ENCODE data around the gene GTF3C5.

The GTF3C5 gene, protein sequence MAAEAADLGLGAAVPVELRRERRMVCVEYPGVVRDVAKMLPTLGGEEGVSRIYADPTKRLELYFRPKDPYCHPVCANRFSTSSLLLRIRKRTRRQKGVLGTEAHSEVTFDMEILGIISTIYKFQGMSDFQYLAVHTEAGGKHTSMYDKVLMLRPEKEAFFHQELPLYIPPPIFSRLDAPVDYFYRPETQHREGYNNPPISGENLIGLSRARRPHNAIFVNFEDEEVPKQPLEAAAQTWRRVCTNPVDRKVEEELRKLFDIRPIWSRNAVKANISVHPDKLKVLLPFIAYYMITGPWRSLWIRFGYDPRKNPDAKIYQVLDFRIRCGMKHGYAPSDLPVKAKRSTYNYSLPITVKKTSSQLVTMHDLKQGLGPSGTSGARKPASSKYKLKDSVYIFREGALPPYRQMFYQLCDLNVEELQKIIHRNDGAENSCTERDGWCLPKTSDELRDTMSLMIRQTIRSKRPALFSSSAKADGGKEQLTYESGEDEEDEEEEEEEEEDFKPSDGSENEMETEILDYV

DNA sequence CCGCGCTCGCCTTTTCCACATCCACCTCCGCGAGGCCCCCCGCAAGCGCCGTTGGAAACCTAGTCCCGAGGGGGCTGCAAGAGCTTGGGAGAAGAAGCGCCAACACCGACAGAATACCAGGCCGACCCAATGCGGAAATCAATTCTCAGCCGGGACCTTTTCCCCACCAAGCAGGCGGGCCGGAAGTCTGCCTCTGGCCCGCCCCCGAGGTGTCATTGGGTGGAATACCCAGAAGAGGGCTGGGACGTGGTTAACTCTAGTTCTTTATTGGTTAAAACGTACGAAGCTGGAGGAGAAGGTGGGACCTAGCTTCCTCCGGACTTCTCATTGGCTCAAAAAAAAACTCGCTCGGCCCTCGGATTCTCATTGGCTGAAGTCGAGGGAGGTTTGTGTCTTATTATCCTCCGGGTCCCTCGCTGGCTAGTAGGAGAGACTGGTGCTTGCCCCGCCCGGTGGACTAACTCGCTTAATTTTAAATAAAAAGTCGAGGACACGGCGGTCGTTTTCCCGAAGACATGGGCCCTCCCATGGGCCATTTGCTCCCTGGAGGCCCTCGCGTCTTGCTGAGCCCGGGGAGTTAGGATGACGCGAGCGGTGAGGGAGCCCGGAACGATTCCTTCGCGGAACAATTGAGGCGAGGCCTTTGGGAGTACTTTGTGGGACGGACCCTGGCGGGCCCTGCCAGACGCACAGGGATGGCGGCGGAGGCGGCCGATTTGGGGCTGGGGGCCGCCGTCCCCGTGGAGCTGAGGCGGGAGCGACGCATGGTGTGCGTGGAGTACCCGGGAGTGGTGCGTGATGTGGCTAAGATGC, at the start of gene GTF3C5:
Gene GTF3C5, plus strand, starts transcription at position 681 of the 813 bp plus-strand sequence. Its CDS starts 15 bp downstream, at position 696.
- DNase-seq, result peak; percentile 97 to 100 (median 98)

DNA sequence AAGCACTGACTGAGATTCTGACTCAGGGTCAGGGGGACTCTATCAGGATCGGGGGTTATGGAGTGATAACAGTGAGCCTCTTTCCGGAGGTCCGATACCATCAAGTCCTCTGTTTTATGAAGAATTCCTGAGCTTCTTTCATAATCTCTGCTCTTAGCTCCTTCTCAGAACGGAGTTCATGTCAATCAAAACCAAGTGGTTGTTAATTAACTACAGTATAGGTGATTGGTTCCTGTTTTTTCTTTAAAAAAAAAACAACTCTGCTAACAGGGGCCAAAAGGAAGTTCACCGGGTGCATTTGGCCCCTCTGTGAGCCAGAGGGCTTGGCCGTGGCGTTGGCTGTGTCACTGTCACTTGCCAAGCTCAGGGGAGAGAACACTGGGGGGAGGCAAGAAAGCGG, 48.3 kb upstream of the GTF3C5 start:
- DNase-seq, result no peak

DNA sequence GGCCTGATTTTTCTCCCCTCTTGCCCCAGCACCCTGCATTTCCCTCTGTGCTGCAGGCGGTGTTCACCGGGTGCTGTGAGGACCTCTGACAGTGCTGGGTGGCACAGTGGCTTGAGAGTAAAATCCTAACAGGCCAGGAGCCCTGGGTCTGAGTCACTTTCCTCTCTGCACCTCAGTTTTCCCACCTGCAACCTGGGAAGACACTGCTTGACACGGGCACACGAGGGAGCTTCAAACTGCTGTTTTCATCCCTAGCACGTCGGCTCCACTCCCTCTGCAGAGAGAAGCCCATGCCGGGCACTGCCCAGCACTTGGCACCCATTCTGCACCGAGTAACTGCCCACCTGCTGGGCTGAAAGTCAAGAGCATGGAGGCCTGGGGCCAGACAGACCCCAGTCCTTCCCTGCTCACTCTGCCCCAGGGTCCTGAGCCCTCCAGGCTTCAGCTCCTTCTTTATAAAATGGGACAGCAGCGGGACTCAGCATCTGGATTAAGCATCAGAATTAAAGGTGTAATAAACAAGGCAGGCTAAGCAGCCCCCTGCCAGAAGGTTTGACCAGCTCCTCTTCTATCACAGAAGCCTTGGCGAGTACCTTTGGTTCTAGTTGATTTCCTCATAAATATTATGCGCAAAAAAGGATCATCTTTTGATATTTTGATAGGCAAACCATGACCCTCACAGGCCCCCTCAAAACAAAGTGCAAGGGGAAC, 47.2 kb upstream of the GTF3C5 start:
- no peak for DNase-seq

DNA sequence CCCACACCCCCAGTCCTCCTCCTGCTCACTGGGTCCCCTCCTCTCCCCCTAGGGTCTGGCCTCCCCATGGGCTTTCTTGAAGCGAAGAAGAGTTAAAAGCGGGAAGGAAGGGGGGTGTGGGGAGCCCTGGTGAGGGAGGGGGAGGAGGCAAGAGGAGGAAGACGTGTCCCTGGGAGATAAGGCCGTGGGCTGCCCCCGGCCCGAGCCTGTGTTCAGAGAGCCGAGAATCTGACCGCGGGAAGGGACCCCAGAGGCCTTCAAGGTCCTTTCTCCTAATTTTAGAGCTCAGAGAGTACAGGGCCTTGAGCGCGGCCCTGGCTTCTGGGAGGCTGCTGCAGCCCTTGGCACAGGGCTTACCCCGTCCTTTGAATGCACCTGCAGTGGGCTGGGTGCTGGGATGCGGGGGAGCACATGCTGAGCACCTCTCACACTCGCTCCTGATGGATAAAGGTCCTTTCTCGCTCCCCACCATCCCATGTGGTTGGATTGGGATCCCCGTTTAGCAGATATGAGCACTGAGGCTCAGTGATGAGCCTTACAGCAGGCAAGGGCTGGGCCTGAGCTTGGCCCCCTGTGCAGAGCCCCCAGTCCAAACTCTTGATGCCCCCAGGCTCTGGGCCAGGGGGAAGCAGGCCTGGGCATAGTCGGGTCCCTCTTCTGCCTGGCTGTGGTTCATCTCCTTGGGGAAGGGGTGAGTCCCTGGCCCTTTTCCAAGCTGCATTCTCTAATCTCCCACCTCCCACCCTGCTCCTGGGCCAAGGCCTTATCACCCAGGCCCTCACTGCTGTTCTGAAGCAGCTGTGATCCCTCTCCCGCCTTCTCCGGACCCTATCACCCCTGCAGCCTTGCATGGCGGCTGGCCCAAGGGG, 46.4 kb upstream of the GTF3C5 start:
- DNase-seq, result no peak

DNA sequence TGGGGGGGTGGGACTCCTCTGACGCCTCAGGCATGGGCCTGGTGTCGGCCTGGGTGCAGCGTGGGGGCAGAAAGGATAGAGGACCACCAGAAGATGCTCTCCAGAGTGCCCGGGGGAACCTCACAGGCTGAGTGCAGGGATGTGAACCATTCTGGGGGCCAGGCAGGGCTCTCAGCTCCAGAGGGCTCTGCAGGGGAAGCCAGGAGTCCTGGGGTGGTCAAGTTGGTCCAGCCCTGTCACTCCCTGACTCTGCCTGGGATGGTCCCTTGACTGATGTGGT, 45.8 kb upstream of the GTF3C5 start:
- no peak for DNase-seq

DNA sequence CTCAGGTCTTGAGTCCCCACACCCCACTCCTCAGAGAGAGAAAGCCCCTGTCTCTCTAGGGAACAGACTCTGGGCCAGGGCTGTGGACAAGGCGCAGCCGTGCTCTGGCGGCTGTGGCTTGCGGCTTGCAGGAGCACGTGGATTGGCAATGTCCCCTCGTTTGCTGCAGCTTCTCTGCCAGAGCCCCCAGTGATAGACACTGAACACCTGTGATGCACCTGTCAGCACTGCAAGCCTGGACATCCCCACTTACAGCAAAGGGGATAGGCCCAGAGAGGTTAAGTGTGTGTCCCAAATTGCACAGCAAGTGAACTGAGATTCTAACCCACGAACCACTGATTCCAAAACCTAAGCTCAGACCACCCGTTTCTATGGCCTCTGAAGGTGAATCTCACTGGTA, 45.3 kb upstream of the GTF3C5 start:
- DNase-seq, result no peak

DNA sequence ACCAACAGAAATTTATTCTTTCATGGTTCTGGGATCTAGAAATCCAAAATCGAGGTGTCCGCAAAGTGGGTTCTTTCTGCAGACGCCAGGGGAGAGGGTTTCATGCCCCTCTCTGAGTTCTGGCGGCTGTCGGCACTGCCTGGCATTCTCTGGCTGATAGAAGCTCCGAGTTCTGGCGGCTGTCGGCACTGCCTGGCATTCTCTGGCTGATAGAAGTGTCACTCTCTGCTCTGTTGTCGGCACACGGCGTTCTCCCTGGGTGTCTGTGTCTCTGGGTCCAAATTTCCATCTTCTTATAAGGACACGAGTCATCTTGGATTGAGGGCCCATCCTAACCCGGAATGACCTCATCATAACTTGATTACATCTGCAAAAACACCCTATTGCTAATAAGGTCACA, 44.7 kb upstream of the GTF3C5 start:
- no peak for DNase-seq

DNA sequence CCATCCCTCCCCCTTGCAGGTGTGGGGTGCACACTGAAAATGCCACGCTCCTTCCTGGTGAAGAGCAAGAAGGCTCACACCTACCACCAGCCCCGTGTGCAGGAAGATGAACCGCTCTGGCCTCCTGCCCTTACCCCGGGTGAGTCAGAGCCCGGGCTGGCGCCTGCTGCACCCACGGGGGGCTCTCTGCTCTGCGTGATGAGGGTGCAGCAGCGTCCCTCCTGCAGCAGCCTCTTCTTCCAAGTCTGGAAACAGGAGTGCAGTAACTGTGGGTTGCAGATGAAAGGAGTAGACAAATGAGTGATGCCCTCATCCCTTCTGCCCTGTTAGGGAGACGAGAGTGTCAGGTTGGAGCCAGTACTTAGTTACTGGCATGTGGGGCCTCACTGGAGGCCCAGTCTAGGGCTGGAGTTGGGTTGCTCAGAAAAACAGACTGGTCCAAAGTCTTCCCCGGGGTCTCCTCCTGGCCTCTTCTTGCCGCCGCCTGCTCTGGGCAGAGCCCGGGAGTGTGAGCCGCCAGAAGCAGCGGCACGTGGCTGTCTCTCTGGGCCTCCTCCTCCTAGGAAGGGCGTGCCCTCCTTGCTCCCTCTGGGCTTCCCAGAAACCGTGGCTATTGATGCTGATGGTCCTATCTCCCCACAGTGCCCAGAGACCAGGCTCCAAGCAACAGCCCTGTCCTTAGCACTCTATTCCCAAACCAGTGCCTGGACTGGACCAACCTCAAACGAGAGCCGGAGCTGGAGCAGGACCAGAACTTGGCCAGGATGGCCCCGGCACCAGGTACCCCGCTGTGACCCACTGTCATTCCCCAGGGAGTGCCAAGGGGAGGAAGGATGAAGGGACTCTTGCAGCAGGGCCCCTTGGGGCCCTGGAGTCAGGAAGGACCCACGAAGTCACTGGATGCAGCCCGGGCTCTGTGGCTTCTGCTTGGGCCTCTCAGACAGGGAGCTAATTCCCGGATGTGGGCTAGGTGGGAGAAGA, 43.9 kb upstream of the GTF3C5 start:
- DNase-seq, result no peak

DNA sequence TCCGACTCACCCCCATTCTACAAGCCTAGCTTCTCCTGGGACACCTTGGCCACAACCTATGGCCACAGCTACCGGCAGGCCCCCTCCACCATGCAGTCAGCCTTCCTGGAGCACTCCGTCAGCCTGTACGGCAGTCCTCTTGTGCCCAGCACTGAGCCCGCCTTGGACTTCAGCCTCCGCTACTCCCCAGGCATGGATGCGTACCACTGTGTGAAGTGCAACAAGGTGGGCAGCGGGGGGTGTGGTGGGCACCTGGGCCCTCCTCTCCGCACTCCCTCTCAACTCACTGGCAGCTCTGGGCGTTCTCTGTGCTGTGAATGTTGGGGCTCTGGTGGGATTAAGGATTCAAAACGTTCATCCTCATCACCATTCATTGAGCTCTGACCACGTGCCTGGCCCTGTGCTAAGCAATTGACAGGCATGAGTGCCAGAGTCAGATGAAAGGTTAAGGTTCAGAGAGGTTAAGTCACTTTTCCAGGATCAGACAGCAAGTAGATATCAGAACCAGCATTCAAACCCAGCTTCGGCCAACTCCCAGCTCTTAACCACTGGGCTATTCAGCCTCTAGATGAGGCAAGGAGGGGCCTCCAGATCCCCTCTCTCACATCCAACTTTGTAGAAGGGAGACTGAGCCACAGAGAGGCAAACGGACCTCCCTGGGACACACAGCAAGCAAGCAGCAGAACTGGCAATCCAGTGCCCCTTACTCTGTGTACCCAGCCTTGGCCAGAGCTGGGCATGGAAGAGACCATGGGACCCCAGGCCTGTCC, 42.4 kb upstream of the GTF3C5 start:
- DNase-seq, result no peak

DNA sequence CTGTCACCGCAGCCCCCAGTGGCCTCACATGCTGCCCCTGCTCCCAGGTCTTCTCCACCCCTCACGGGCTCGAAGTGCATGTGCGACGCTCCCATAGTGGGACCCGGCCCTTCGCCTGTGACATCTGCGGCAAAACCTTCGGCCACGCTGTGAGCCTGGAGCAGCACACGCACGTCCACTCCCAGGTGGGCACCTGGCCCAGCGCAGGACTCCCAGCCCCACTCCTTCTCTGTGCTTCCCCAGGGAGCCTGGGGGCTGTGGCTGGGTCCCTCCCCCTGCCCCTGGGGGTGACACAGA, 41.8 kb upstream of the GTF3C5 start:
- no peak for DNase-seq

DNA sequence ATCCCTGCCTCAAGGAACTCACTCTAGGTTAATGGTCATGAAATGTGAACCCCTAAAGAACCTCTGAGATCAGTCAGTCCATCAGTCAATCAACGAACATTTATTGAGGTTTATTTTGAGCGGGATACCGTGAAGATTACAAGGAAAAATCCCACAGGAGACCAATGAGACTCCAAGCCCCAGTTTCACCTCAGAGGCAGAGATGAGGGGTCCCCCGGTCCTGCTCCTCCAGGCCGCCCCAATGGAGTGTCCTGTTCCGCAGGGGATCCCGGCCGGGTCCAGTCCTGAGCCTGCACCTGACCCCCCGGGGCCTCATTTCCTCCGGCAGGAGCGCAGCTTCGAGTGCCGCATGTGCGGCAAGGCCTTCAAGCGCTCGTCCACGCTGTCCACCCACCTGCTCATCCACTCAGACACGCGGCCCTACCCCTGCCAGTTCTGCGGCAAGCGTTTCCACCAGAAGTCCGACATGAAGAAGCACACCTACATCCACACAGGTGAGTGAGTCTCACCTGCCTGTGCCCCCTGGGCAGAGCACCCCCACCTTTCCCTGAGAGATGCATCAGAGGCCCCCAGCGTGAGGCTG, 41.3 kb upstream of the GTF3C5 start:
- no peak for DNase-seq

DNA sequence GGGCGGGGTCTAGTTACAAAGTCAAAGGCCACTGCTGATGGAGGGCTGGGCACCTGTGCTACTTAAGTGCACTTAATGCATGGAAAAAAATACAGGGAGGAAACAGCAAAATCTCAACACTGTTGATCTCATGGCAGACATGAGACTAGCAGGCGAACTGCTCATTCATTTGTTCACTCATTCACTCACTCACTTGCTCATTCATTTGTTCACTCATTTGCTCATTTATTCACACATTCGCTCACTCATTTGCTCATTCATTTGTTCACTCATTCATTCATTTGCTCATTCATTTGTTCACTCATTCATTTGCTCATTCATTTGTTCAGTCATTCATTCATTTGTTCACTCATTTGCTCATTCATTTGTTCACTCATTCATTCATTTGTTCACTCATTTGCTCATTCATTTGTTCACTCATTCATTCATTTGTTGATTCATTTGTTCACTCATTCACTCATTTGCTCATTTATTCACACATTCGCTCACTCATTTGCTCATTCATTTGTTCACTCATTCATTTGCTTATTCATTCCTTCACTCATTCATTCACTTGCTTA, 40.7 kb upstream of the GTF3C5 start:
- peak in 1 of 3 donors; percentile 16 for DNase-seq

DNA sequence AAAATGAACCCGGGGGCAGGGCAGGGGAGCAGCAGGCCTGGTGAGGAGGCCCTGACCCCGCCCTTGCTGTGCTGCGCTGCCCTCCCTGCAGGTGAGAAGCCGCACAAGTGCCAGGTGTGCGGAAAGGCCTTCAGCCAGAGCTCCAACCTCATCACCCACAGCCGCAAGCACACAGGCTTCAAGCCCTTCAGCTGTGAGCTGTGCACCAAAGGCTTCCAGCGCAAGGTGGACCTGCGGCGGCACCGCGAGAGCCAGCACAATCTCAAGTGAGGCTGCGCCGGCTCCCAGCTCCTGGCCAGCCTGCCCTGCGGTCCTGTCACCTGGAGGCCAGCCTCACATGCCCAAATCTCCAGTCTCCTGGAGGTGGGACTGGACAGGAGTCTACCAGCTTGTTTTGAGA, 40.0 kb upstream of the GTF3C5 start:
- no peak for DNase-seq

DNA sequence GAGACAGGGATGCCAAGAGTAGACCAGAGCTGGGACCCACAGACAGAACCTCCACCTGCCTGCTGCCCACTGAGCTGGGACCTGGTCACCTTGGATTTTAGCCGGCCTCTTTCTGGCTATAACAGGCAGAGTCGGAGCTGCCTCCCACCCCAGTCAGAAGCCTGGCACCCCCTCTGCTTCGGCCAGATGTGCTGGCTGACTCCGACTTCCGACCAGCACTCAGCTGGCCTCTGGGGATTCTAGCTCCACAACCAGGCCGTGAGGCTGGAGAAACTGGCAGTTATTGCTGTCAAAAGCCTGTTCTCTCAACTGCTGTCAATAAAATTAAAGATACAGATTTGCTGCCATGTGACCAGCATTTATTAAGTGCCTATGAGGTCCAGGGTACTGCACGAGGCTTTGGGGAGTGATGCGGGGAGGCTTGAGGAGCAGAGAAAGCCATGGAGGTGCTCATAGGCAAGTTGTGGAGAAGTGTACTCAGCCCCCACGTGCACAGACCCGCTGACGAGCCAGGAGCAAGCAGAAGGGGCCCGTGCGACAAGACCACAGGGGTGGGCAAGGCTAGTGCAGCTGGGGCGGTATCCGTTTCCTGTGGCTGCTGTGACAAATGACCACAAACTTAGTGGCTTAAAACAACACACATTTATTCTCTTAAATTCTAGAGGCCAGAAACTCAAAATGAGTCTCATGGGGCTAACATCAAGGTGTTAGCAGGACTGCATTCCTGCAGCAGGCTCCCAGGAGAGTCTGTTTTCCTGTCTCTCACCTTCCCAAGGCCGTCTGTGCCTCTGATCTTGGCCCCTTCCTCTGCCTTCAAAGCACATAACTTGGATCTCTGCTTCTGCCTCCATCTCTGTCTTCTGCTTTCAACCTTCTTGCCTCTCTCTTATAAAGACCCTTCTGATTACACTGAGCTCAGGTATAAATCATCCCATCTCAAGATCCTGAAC, 39.2 kb upstream of the GTF3C5 start:
- DNase-seq, result no peak

DNA sequence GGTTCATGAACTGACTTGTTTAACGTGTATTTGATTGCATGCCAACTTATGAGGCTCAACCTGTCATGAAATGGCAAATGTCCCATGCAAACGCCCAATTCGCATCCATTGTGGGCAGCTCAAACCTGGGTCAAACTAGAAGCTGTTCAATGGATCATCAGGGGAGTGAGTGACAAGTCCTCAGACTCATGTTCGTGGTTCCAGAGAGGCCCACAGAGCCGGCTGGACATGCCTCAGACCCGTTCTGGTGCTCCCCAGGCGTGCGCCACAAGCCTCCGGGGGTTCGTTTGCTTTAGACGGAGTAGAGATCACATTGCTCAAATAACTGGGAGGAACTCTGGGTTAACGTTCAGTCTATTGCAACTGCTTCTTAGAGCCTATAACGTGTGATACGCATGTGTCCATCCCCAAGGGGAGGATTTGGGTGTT, 37.3 kb upstream of the GTF3C5 start:
- DNase-seq, result no peak

DNA sequence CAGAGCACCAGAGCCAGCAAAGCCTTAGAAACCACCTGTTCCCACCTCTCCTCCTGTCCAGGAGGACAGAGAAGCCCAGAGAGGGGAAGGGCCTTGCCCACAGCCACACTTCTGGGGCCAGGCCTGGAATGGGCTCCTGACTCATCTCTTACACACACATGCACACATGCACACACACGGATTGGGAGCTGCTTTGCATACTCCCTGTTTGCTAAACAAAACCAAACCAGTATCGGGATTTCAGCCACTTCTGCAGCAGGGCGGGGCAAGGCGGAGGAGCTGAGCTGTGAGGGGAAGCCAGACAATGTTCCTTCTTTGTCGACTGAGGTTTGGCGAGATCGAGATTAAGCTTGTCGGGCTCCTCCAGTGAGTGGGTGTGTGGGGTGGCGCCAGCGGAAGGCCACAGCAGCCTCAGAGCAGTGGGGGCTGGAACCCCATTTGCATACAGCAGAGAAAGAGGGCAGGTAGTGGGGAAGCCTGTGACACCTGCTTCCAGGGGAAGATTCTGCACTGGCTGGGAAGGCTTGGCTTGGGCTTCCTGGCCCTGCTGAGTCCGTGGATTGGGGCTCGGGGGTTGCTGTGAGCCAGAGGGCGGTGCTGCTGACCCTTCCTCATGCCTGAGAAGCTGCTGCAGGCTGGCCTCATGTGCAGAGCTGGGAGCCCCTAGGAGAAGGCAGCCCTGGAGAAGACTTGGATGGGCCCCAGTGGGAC, 36.2 kb upstream of the GTF3C5 start:
- DNase-seq, result peak; percentile 69 to 82 (median 76)

DNA sequence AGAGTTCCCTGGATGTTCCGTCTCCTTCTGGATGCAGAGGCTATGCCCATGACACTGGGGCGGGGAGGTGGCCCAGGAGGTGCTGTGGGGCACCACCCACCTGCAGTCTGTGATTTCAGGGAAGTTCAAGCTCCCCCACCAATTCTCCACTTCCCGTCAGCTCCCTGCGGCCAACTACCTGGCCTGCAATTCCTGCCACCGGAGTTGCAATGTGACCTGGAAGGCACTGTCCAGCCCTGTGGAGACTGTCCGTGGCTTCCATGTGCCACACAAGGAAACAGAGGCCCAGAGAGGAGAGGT, 35.7 kb upstream of the GTF3C5 start:
- no peak for DNase-seq

DNA sequence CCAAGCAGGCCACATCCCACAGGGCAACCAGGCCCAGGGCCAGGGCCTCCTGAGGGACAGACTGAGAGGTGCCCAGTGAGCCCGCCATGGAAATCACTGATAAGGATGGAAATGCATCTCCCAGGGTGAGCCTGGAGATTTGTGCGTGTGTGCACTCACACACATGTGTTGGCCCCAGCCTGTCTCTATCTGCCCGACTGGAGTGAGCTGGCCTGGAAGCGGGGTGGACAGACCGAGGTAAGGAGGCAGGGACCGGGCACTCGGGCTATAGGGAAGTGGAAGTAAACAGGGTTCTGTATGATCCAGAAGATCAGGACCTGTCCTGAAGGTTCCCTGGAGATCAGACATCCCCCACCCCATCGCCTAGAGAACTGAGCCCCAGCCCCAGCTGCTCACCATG, 34.9 kb upstream of the GTF3C5 start:
- no peak for DNase-seq
